Mucosa of gallbladder (tissue), 1 donor: Measurements from ENCODE around the gene MCM8. TPM values are rescaled to one million over a fixed set of nuclear protein-coding genes. Genes with fewer than 3 reads are reported as not detected.

Experiments used
- DNase-seq: peaks from one replicate; pipeline ENCODE4 v3.0.0-alpha.2; 2020; ENCODE audit warnings: low spot score
- total RNA-seq: library from RNA; stranded (reverse); gene quantifications from one replicate; pipeline ENCODE4 v1.2.1, GENCODE V29; 2021
- donor health status: DM: no; HTN: no; CAD: no.

MCM8 gene
- total RNA-seq = 4.1 TPM

- DNase-seq = peak; percentile 97
Measured at GRCh38 chr20:5950271-5951031, at the start of gene MCM8, which contains the start of gene TRMT6. Gene MCM8 (plus strand): TSS chr20:5950652. CDS start chr20:5952016, 1,364 bp downstream. Gene TRMT6 (minus strand): TSS chr20:5950533. CDS start chr20:5950405, 128 bp downstream.

- no peak for DNase-seq
Measured at GRCh38 chr20:5900908-5901307, 49.5 kb upstream of the MCM8 start.

GRCh38 chr20:5908981-5909380, 41.5 kb upstream of the MCM8 start:
- no peak for DNase-seq

GRCh38 chr20:5910186-5910585, 40.3 kb upstream of the MCM8 start:
- DNase-seq = no peak

- no peak for DNase-seq
Measured at GRCh38 chr20:5913166-5913565, 37.3 kb upstream of the MCM8 start.

- no peak for DNase-seq
Measured at GRCh38 chr20:5914859-5915258, 35.6 kb upstream of the MCM8 start.

- DNase-seq = no peak
Measured at GRCh38 chr20:5918856-5919625, 31.4 kb upstream of the MCM8 start.

GRCh38 chr20:5919626-5920544, 30.6 kb upstream of the MCM8 start:
- no peak for DNase-seq

GRCh38 chr20:5920581-5920980, 29.9 kb upstream of the MCM8 start:
- DNase-seq = no peak

- DNase-seq = no peak
Measured at GRCh38 chr20:5923493-5923892, 27.0 kb upstream of the MCM8 start.

GRCh38 chr20:5925551-5925950, 24.9 kb upstream of the MCM8 start:
- DNase-seq = no peak

GRCh38 chr20:5927749-5928462, 22.5 kb upstream of the MCM8 start:
- DNase-seq = no peak

- no peak for DNase-seq
Measured at GRCh38 chr20:5928836-5929715, 21.4 kb upstream of the MCM8 start.

- DNase-seq = no peak
Measured at GRCh38 chr20:5931411-5931810, 19.0 kb upstream of the MCM8 start.

- no peak for DNase-seq
Measured at GRCh38 chr20:5932796-5933195, 17.7 kb upstream of the MCM8 start.

GRCh38 chr20:5933802-5934436, 16.5 kb upstream of the MCM8 start:
- no peak for DNase-seq

- no peak for DNase-seq
Measured at GRCh38 chr20:5935384-5935783, 15.1 kb upstream of the MCM8 start.

GRCh38 chr20:5936238-5936637, 14.2 kb upstream of the MCM8 start:
- no peak for DNase-seq

- DNase-seq = no peak
Measured at GRCh38 chr20:5938456-5939029, 11.9 kb upstream of the MCM8 start.
